PC-9 (cell line): Measurements from ENCODE around the gene CACNG7. TPM values are rescaled to one million over a fixed set of nuclear protein-coding genes. Genes with fewer than 3 reads are reported as not detected.

Source experiments
- BruUV-seq: library from RNA; stranded (reverse); fragments of 400-500 nt; replicated peaks from 2 replicates; lab custom pipeline; 2021; lab: Mats Ljungman, UMichigan
- CTCF ChIA-PET: fragments of 300-600 bp; sonication (Branson Sonifier 250); formaldehyde crosslinking; loops from one replicate; lab custom pipeline; 2022; ENCODE audit warnings: antibody characterized with exemption; lab: Charles Lee
- POLR2A ChIA-PET: fragments of 300-600 bp; sonication (Branson Sonifier 250); formaldehyde crosslinking; loops from one replicate; lab custom pipeline; 2022; ENCODE audit warnings: antibody characterized with exemption; ENCODE audit not compliant: unreplicated experiment; lab: Charles Lee
- DNase-seq, 2 experiments: peaks; one replicate each; pipeline versions ENCODE4 v3.0.0 to v3.0.0-alpha.2; 2015 to 2022; ENCODE audit warnings: mixed read lengths in 1 of 2
- H2AFZ ChIP-seq: fragments of 200-600 bp; sonication (generic); 2 replicates; pipeline ENCODE4 v1.8.1; 2017; ENCODE audit warnings: antibody characterized with exemption
- H3F3A ChIP-seq: fragments of 200-600 bp; sonication (generic); 2 replicates; pipeline ENCODE4 v1.8.1; 2017; ENCODE audit warnings: antibody characterized with exemption, mild to moderate bottlenecking, low read depth; ENCODE audit not compliant: insufficient read depth
- H3K27ac ChIP-seq: fragments of 200-600 bp; sonication (generic); 2 replicates; pipeline ENCODE4 v1.6.1; 2016; ENCODE audit warnings: mixed run types
- H3K27me3 ChIP-seq: fragments of 200-600 bp; sonication (generic); 2 replicates; pipeline ENCODE4 v1.6.1; 2016; ENCODE audit warnings: low read depth, mixed run types; ENCODE audit not compliant: insufficient read depth
- H3K36me3 ChIP-seq: fragments of 200-600 bp; sonication (generic); 2 replicates; pipeline ENCODE4 v1.6.1; 2016; ENCODE audit warnings: low read depth, mixed run types
- H3K4me1 ChIP-seq: fragments of 200-600 bp; sonication (generic); replicated peaks from 2 replicates; pipeline ENCODE4 v1.6.1; 2016; ENCODE audit warnings: mixed run types; ENCODE audit not compliant: insufficient read depth
- H3K4me2 ChIP-seq: fragments of 200-600 bp; sonication (generic); 2 replicates; pipeline ENCODE4 v1.6.1; 2017; ENCODE audit warnings: mixed run types
- H3K4me3 ChIP-seq: fragments of 200-600 bp; sonication (generic); 2 replicates; pipeline ENCODE4 v1.6.1; 2016; ENCODE audit warnings: mixed run types
- H3K79me2 ChIP-seq: fragments of 200-600 bp; sonication (generic); 2 replicates; pipeline ENCODE4 v1.6.1; 2017; ENCODE audit warnings: low read depth, mixed run types
- H3K9me2 ChIP-seq: fragments of 200-600 bp; sonication (generic); 2 replicates; pipeline ENCODE4 v1.8.1; 2017; ENCODE audit warnings: mild to moderate bottlenecking; ENCODE audit not compliant: insufficient read depth
- H3K9me3 ChIP-seq: fragments of 200-600 bp; sonication (generic); 2 replicates; pipeline ENCODE4 v1.8.1; 2016; ENCODE audit warnings: low read depth; ENCODE audit not compliant: insufficient read depth
- H4K20me1 ChIP-seq: fragments of 200-600 bp; sonication (generic); 2 replicates; pipeline ENCODE4 v1.8.1; 2017; ENCODE audit not compliant: insufficient read depth
- EZH2 ChIP-seq: fragments of 200-600 bp; sonication (generic); IDR thresholded peaks from 2 replicates; pipeline ENCODE4 v1.8.0; 2017; ENCODE audit warnings: antibody characterized with exemption, low read depth
- intact Hi-C: fragments of 100-400 bp; cut with micrococcal nuclease; formaldehyde crosslinking; loops from one replicate; pipeline ENCODE4 v1.10.0; 2022; ENCODE audit not compliant: unreplicated experiment
- total RNA-seq: library from RNA; stranded (reverse); gene quantifications from 2 replicates; pipeline ENCODE4 v1.2.3, GENCODE V29; 2021
- TF ChIP-seq, protein P1 (sequence below): fragments of 200-600 bp; sonication (generic); conservative IDR thresholded peaks from 2 replicates; pipeline ENCODE4 v1.6.1; 2017; ENCODE audit warnings: mixed run types, antibody characterized with exemption, mild to moderate bottlenecking, moderate library complexity

Gene CACNG7
- total RNA-seq, 1 experiment from 2014 or later, result not detected

GRCh38 chr19:53961523-53962356 lies 52.7 kb downstream of the CACNG7 start:
- intact Hi-C loops, result no loop called here
- POLR2A ChIA-PET, result no interaction called here
- Histone ChIP-seq H2AFZ (peak overlapping the region; percentile 70), H3K79me2 (no peaks in the 10 kb centered on the region), H3K4me1 (peaks cover 13% of the 10 kb centered on the region), H3K9me2 (no peaks in the 10 kb centered on the region), H3K4me3 (peak overlapping the region; percentile 55), H4K20me1 (no peaks in the 10 kb centered on the region), H3F3A (peaks cover 13% of the 10 kb centered on the region; the same call in 1 of the 2 replicates), H3K27me3 (peaks cover 7% of the 10 kb centered on the region; the same call in 1 of the 2 replicates), H3K4me2 (peak overlapping the region; percentile 72), H3K9me3 (no peaks in the 10 kb centered on the region), H3K36me3 (no peaks in the 10 kb centered on the region), H3K27ac (no peak overlapping the region)
- no TSS peak for BruUV-seq
- TF ChIP-seq, protein P1, sequence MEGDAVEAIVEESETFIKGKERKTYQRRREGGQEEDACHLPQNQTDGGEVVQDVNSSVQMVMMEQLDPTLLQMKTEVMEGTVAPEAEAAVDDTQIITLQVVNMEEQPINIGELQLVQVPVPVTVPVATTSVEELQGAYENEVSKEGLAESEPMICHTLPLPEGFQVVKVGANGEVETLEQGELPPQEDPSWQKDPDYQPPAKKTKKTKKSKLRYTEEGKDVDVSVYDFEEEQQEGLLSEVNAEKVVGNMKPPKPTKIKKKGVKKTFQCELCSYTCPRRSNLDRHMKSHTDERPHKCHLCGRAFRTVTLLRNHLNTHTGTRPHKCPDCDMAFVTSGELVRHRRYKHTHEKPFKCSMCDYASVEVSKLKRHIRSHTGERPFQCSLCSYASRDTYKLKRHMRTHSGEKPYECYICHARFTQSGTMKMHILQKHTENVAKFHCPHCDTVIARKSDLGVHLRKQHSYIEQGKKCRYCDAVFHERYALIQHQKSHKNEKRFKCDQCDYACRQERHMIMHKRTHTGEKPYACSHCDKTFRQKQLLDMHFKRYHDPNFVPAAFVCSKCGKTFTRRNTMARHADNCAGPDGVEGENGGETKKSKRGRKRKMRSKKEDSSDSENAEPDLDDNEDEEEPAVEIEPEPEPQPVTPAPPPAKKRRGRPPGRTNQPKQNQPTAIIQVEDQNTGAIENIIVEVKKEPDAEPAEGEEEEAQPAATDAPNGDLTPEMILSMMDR, result no peak
- TF ChIP-seq EZH2, result no peak
- CTCF ChIA-PET, result no interaction called here
- no peak for DNase-seq

DNA sequence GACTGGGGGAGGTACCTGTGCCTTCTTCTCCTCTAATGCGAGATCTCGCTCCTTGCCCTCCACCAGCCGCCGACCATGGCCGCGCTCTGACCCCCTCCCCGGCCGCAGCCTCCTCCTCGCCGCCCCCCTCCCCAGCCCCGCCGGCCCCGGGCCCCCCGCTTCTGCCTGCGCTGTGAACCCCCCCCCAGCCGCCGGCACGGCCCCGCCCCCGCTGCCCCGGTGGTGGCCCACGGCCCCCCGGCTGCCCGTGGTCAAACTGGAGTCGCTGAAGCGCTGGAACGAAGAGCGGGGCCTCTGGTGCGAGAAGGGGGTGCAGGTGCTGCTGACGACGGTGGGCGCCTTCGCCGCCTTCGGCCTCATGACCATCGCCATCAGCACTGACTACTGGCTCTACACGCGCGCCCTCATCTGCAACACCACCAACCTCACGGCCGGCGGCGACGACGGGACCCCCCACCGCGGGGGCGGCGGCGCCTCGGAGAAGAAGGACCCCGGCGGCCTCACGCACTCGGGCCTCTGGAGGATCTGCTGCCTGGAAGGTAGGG lies 53.9 kb downstream of the CACNG7 start, which contains the start of gene CACNG8:
Gene CACNG8 (plus strand): TSS at position 51 of the 545 bp plus-strand sequence.
- POLR2A ChIA-PET, result no interaction called here

DNA sequence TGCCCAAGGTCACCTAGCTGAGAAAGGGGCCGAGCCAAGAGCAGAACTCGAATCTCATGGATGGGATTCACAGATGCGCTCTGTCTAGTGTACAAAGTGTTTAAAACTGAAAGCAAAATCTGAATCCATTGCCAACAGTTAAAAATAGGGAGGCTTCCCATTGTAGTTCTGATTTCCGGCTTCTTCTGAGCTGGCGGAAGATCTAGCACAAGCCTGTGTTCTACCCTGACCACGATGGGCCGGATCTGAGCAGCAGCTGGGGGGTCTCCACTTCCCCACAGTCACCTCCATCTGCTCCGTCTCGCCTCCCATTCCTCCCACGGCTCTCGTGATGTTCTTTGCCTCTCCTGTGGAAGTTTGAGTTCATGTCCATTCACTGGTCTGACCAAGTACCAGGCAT lies 56.0 kb downstream of the CACNG7 start:
- H2AFZ ChIP-seq, result no peak overlapping the region
- no TSS peak for BruUV-seq
- no peaks in the 10 kb centered on the region for H3K36me3 ChIP-seq
- H3K27me3 ChIP-seq, result peaks cover 4% of the 10 kb centered on the region; the same call in 1 of the 2 replicates
- POLR2A ChIA-PET, result no interaction called here
- intact Hi-C loops, result no loop called here
- H3F3A ChIP-seq, result peaks cover 7% of the 10 kb centered on the region; the same call in 1 of the 2 replicates
- H3K9me2 ChIP-seq, result no peaks in the 10 kb centered on the region
- H4K20me1 ChIP-seq, result no peaks in the 10 kb centered on the region
- no peak for DNase-seq
- TF ChIP-seq, protein P1, result no peak
- no peak for TF ChIP-seq EZH2
- H3K9me3 ChIP-seq, result no peaks in the 10 kb centered on the region
- H3K27ac ChIP-seq, result no peak overlapping the region
- H3K4me3 ChIP-seq, result no peak overlapping the region
- no peaks in the 10 kb centered on the region for H3K79me2 ChIP-seq
- CTCF ChIA-PET, result interaction anchor here (0.6 kb wide), 1 partner anchor 146 kb away, joined by 3 read pairs; no protein-coding TSS in a partner anchor
- no peaks in the 10 kb centered on the region for H3K4me1 ChIP-seq
- no peak overlapping the region for H3K4me2 ChIP-seq

More for the DNA sequence above, 53.9 kb downstream of the CACNG7 start, which contains the start of gene CACNG8:
- H3K4me3 ChIP-seq, result peak within 1 kb of the TSS; percentile 55
- H3K27me3 ChIP-seq, result peaks cover 7% of the 10 kb centered on the region; the same call in 1 of the 2 replicates
- H2AFZ ChIP-seq, result peak within 1 kb of the TSS; percentile 70
- CTCF ChIA-PET, result no interaction called here
- no peaks in the 10 kb centered on the region for H4K20me1 ChIP-seq
- BruUV-seq, result no TSS peak
- intact Hi-C loops, result no loop called here
- no peaks in the 10 kb centered on the region for H3K9me2 ChIP-seq
- peaks cover 2% of the 10 kb centered on the region for H3K4me1 ChIP-seq
- no peaks in the 10 kb centered on the region for H3K36me3 ChIP-seq
- TF ChIP-seq EZH2, result no peak
- TF ChIP-seq, protein P1, result no peak
- H3K79me2 ChIP-seq, result no peaks in the 10 kb centered on the region
- H3K9me3 ChIP-seq, result no peaks in the 10 kb centered on the region
- DNase-seq, result no peak
- H3K4me2 ChIP-seq, result peak within 1 kb of the TSS; percentile 72
- H3F3A ChIP-seq, result peaks cover 8% of the 10 kb centered on the region; the same call in 1 of the 2 replicates
- H3K27ac ChIP-seq, result no peak within 1 kb of the TSS
